Caco-2 (cell line): ENCODE measurements around the gene UNK. TPM values are rescaled to one million over a fixed set of nuclear protein-coding genes. Genes with fewer than 3 reads are reported as not detected.
A peak's percentile ranks its signal among the peaks of the same experiment; 100 is the strongest.

Experiments
- BruUV-seq: library from RNA; stranded (reverse); fragments of 400-500 nt; replicated peaks from 2 replicates; lab custom pipeline; 2021; lab: Mats Ljungman, UMichigan
- CTCF ChIA-PET: fragments of 300-600 bp; sonication (Branson Sonifier 250); formaldehyde crosslinking; loops from one replicate; lab custom pipeline; 2022; ENCODE audit warnings: antibody characterized with exemption; lab: Charles Lee
- POLR2A ChIA-PET: fragments of 300-600 bp; sonication (Branson Sonifier 250); formaldehyde crosslinking; loops from one replicate; lab custom pipeline; 2022; ENCODE audit warnings: antibody characterized with exemption; lab: Charles Lee
- DNase-seq, 2 experiments: peaks; one replicate each; pipeline versions ENCODE4 v3.0.0 to v3.0.0-alpha.2; 2020 to 2022
- H3K27me3 ChIP-seq: replicated peaks from 2 replicates; pipeline ENCODE4 v1.6.0; 2011; ENCODE audit warnings: low read length; ENCODE audit not compliant: control insufficient read depth, insufficient read depth
- H3K36me3 ChIP-seq: 2 replicates; pipeline ENCODE4 v1.5.1; 2011; ENCODE audit warnings: low read length; ENCODE audit not compliant: control insufficient read depth, insufficient read depth
- H3K4me1 ChIP-seq: fragments of 250-450 bp; sonication (Bioruptor Pico); 2 replicates; pipeline ENCODE4 v1.5.1; 2020; ENCODE audit warnings: mild to moderate bottlenecking
- H3K4me3 ChIP-seq: 2 replicates; pipeline ENCODE4 v1.5.1; 2011; ENCODE audit warnings: low read depth, mild to moderate bottlenecking, control low read depth, low read length
- H3K9me3 ChIP-seq: fragments of 250-450 bp; sonication (Bioruptor Pico); 2 replicates; pipeline ENCODE4 v1.5.1; 2020; ENCODE audit warnings: mild to moderate bottlenecking, moderate library complexity
- H3K27ac Mint-ChIP-seq: one replicate; pipeline ENCODE4 v1.8.0; 2022; ENCODE audit warnings: mixed read lengths; ENCODE audit not compliant: unreplicated experiment
- H3K27me3 Mint-ChIP-seq: one replicate; pipeline ENCODE4 v1.8.0; 2022; ENCODE audit warnings: mixed read lengths; ENCODE audit not compliant: insufficient read depth, unreplicated experiment
- H3K36me3 Mint-ChIP-seq: one replicate; pipeline ENCODE4 v1.8.0; 2022; ENCODE audit warnings: mild to moderate bottlenecking, mixed read lengths; ENCODE audit not compliant: insufficient read depth, unreplicated experiment
- H3K4me1 Mint-ChIP-seq: one replicate; pipeline ENCODE4 v1.8.0; 2022; ENCODE audit warnings: low read depth, mixed read lengths; ENCODE audit not compliant: unreplicated experiment
- H3K4me3 Mint-ChIP-seq: one replicate; pipeline ENCODE4 v1.8.0; 2022; ENCODE audit warnings: mild to moderate bottlenecking, moderate library complexity, mixed read lengths; ENCODE audit not compliant: unreplicated experiment
- H3K9me3 Mint-ChIP-seq: one replicate; pipeline ENCODE4 v1.8.0; 2022; ENCODE audit warnings: mixed read lengths; ENCODE audit not compliant: unreplicated experiment
- CTCF ChIP-seq, 2 experiments: fragments of 200-600 bp in 1 of 2; IDR thresholded peaks; 1 replicate in 1 of 2; 2 replicates in 1 of 2; pipeline versions ENCODE4 v1.5.1 to v1.8.0; 2011 to 2022; ENCODE audit warnings: antibody characterized with exemption in 1 of 2, control low read depth in 1 of 2, inconsistent platforms in 1 of 2, low read depth in 1 of 2, low read length in 1 of 2, mild to moderate bottlenecking in 1 of 2, moderate library complexity in 1 of 2; ENCODE audit not compliant: insufficient read depth in 1 of 2, severe bottlenecking in 1 of 2, unreplicated experiment in 1 of 2
- intact Hi-C: fragments of 100-400 bp; cut with micrococcal nuclease; formaldehyde crosslinking; loops from one replicate; pipeline ENCODE4 v1.10.0; 2022; ENCODE audit not compliant: unreplicated experiment
- total RNA-seq: library from RNA; stranded (reverse); gene quantifications from 2 replicates; pipeline ENCODE4 v1.2.3, GENCODE V29; 2022

UNK gene
- total RNA-seq, 1 experiment from 2014 or later, result 33.3 TPM

GRCh38 chr17:75806822-75807500 lies 22.4 kb downstream of the UNK start:
- intact Hi-C loops, result no loop called here
- no TSS peak for BruUV-seq
- H3K27me3 Mint-ChIP-seq, result no peaks in the 10 kb centered on the region
- POLR2A ChIA-PET, result no interaction called here
- no peaks in the 10 kb centered on the region for H3K9me3 Mint-ChIP-seq
- no peak for TF ChIP-seq CTCF (IDR thresholded peaks at IDR 0.05; ENCODE audit: insufficient read depth in 1 of 2, low read depth in 1 of 2, low read length in 1 of 2, severe bottlenecking in 1 of 2, unreplicated experiment in 1 of 2)
- peak in 1 of 2 experiments; percentile 20 for DNase-seq
- Histone ChIP-seq H3K4me3 (no peak overlapping the region), H3K36me3 (peaks cover 1% of the 10 kb centered on the region; the same call in 1 of the 2 replicates), H3K4me1 (peaks cover 9% of the 10 kb centered on the region), H3K9me3 (no peaks in the 10 kb centered on the region), H3K27me3 (no peaks in the 10 kb centered on the region)
- H3K27ac Mint-ChIP-seq, result no peak overlapping the region
- peaks cover 13% of the 10 kb centered on the region for H3K4me1 Mint-ChIP-seq
- no peak overlapping the region for H3K4me3 Mint-ChIP-seq
- CTCF ChIA-PET, result interaction anchor here (1.0 to 1.1 kb wide), 2 partner anchors 23 to 48 kb away, joined by 3 read pairs; partner anchors contain the start of gene WBP2
- H3K36me3 Mint-ChIP-seq, result peaks cover 5% of the 10 kb centered on the region

GRCh38 chr17:75807861-75808260 lies 23.3 kb downstream of the UNK start:
- no TSS peak for BruUV-seq
- POLR2A ChIA-PET, result no interaction called here
- no peak overlapping the region for H3K27ac Mint-ChIP-seq
- peaks cover 9% of the 10 kb centered on the region for H3K4me1 ChIP-seq
- H3K36me3 Mint-ChIP-seq, result peaks cover 7% of the 10 kb centered on the region
- DNase-seq, result peak in 1 of 2 experiments; percentile 2
- TF ChIP-seq CTCF (IDR thresholded peaks at IDR 0.05; ENCODE audit: insufficient read depth in 1 of 2, low read depth in 1 of 2, low read length in 1 of 2, severe bottlenecking in 1 of 2, unreplicated experiment in 1 of 2), result no peak
- H3K4me3 ChIP-seq, result no peak overlapping the region
- H3K9me3 Mint-ChIP-seq, result no peaks in the 10 kb centered on the region
- no peaks in the 10 kb centered on the region for H3K9me3 ChIP-seq
- CTCF ChIA-PET, result interaction anchor here (0.5 to 1.0 kb wide), 2 partner anchors 47 to 451 kb away, joined by 3 to 7 read pairs; partner anchors contain the start of gene WBP2
- no peak overlapping the region for H3K4me3 Mint-ChIP-seq
- H3K27me3 ChIP-seq, result no peaks in the 10 kb centered on the region
- no peaks in the 10 kb centered on the region for H3K27me3 Mint-ChIP-seq
- peaks cover 4% of the 10 kb centered on the region; the same call in 1 of the 2 replicates for H3K36me3 ChIP-seq
- peaks cover 13% of the 10 kb centered on the region for H3K4me1 Mint-ChIP-seq
- intact Hi-C loops, result no loop called here

- Histone ChIP-seq H3K27me3 (no peaks in the 10 kb centered on the region), H3K4me1 (peaks cover 9% of the 10 kb centered on the region), H3K4me3 (no peak overlapping the region), H3K36me3 (peaks cover 4% of the 10 kb centered on the region), H3K9me3 (no peaks in the 10 kb centered on the region)
- peaks cover 11% of the 10 kb centered on the region for H3K36me3 Mint-ChIP-seq
- H3K4me1 Mint-ChIP-seq, result peaks cover 13% of the 10 kb centered on the region
- no peak for TF ChIP-seq CTCF (IDR thresholded peaks at IDR 0.05; ENCODE audit: insufficient read depth in 1 of 2, low read depth in 1 of 2, low read length in 1 of 2, severe bottlenecking in 1 of 2, unreplicated experiment in 1 of 2)
- no TSS peak for BruUV-seq
- H3K27ac Mint-ChIP-seq, result peak overlapping the region; percentile 4
- ChIA-PET CTCF (interaction anchor here (0.6 to 1.2 kb wide), 2 partner anchors 22 to 59 kb away, joined by 3 read pairs; no protein-coding TSS in a partner anchor), POLR2A (interaction anchor here (1.3 kb wide), 1 partner anchor 28 kb away, joined by 4 read pairs; no protein-coding TSS in a partner anchor)
- no peak for DNase-seq
- no peak overlapping the region for H3K4me3 Mint-ChIP-seq
- H3K27me3 Mint-ChIP-seq, result no peaks in the 10 kb centered on the region
- H3K9me3 Mint-ChIP-seq, result no peaks in the 10 kb centered on the region
- intact Hi-C loops, result no loop called here
Observed at GRCh38 chr17:75808549-75808904, 23.9 kb downstream of the UNK start.
